Peyer's patch (tissue), 4 donors: Measurements from ENCODE around the gene GSTA1. TPM values are rescaled to one million over a fixed set of nuclear protein-coding genes. Genes with fewer than 3 reads are reported as not detected.
"Not testable (repeated sequence)": the region's sequence is repeated elsewhere in the genome, so short reads cannot be mapped to it uniquely, and the experiment has no call there.

Experiments
- DNase-seq, 3 donors: peaks; one replicate each; pipeline ENCODE4 v3.0.0-alpha.2; 2017 to 2019
- H3K27ac ChIP-seq, 4 donors: fragments of 200-600 bp; sonication (generic); one replicate each; pipeline ENCODE4 v1.5.1; 2016 to 2019
- H3K27me3 ChIP-seq, 2 donors: fragments of 200-600 bp; sonication (generic); one replicate each; pipeline ENCODE4 v1.5.1; 2019
- H3K36me3 ChIP-seq, 3 donors: fragments of 200-600 bp; sonication (generic); one replicate each; pipeline ENCODE4 v1.5.1; 2016 to 2019
- H3K4me1 ChIP-seq, 4 donors: fragments of 200-600 bp; sonication (generic); one replicate each; pipeline ENCODE4 v1.5.1; 2016 to 2019
- H3K4me3 ChIP-seq, 4 donors: fragments of 200-600 bp; sonication (generic); 1 replicate in 3 of 4; 2 replicates in 1 of 4; pipeline ENCODE4 v1.5.1; 2016 to 2019; ENCODE audit warnings: mild to moderate bottlenecking in 1 of 4
- H3K9me3 ChIP-seq, 4 donors: fragments of 200-600 bp; sonication (generic); one replicate each; pipeline ENCODE4 v1.5.1; 2016 to 2019; ENCODE audit warnings: mild to moderate bottlenecking in 1 of 4
- POLR2A ChIP-seq, 2 donors: fragments of 450-650 bp; IDR thresholded peaks; one replicate each; pipeline ENCODE4 v1.5.1; 2017; ENCODE audit warnings: antibody characterized with exemption in 2 of 2, mild to moderate bottlenecking in 2 of 2, moderate library complexity in 2 of 2
- total RNA-seq, 4 donors: library from RNA; depleted of rRNA; stranded (reverse); fragments of >200 nt; gene quantifications; one replicate each; pipeline ENCODE4 v1.1.0, GENCODE V29; 2016
- TF ChIP-seq, protein P1 (sequence below), 6 experiments: fragments of 450-650 bp in 4 of 6; fragments of 200-600 bp in 2 of 6; sonication (generic) in 1 of 6; IDR thresholded peaks; one replicate each; pipeline ENCODE4 v1.5.1; 2017 to 2019; ENCODE audit warnings: antibody characterized with exemption in 6 of 6, mild to moderate bottlenecking in 3 of 6, moderate library complexity in 1 of 6

The GSTA1 gene
- total RNA-seq, 4 donors from 2014 or later, result 222 to 1,400 (median 545) TPM

DNA sequence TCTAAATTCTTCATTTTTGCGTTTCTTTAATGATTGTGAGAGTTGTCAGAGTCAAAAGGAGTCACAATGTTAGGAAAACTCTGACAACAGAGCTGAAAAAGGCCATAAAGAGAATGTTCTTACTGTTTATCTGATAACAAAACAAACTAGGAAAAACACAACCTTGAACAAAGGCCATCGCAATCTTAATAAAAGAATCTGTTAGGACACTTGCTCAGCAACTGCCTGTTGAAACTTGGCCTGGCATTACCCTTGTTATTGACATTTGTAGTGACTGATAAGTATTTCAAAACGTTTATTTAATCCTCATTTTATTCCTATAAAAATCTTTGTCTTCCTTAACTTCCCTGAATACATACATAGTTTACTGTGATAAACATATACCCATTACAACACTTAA, 15.7 kb downstream of the GSTA1 start:
- Histone ChIP-seq H3K4me3 (no peak overlapping the region), H3K4me1 (peaks cover 0 to 6% (median 0%) of the 10 kb centered on the region in 4 donors), H3K36me3 (no peaks in the 10 kb centered on the region), H3K27ac (peak overlapping the region in 2 of 4 donors; percentile 35 to 45), H3K9me3 (no peaks in the 10 kb centered on the region), H3K27me3 (no peaks in the 10 kb centered on the region)
- no peak for TF ChIP-seq POLR2A (IDR thresholded peaks at IDR 0.05)
- TF ChIP-seq, protein P1, sequence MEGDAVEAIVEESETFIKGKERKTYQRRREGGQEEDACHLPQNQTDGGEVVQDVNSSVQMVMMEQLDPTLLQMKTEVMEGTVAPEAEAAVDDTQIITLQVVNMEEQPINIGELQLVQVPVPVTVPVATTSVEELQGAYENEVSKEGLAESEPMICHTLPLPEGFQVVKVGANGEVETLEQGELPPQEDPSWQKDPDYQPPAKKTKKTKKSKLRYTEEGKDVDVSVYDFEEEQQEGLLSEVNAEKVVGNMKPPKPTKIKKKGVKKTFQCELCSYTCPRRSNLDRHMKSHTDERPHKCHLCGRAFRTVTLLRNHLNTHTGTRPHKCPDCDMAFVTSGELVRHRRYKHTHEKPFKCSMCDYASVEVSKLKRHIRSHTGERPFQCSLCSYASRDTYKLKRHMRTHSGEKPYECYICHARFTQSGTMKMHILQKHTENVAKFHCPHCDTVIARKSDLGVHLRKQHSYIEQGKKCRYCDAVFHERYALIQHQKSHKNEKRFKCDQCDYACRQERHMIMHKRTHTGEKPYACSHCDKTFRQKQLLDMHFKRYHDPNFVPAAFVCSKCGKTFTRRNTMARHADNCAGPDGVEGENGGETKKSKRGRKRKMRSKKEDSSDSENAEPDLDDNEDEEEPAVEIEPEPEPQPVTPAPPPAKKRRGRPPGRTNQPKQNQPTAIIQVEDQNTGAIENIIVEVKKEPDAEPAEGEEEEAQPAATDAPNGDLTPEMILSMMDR (IDR thresholded peaks at IDR 0.05), result no peak
- DNase-seq, result no peak

GRCh38 chr6:52786249-52786956, 17.2 kb downstream of the GSTA1 start:
- TF ChIP-seq, protein P1 (IDR thresholded peaks at IDR 0.05), result no peak
- TF ChIP-seq POLR2A (IDR thresholded peaks at IDR 0.05), result no peak
- no peaks in the 10 kb centered on the region for H3K27me3 ChIP-seq
- DNase-seq, result no peak
- H3K4me3 ChIP-seq, result no peak overlapping the region
- H3K27ac ChIP-seq, result peak overlapping the region in 1 of 4 donors; percentile 57
- H3K36me3 ChIP-seq, result no peaks in the 10 kb centered on the region
- H3K4me1 ChIP-seq, result peaks cover 0 to 6% (median 0%) of the 10 kb centered on the region in 4 donors
- H3K9me3 ChIP-seq, result no peaks in the 10 kb centered on the region

GRCh38 chr6:52782696-52783274, 20.8 kb downstream of the GSTA1 start:
- not testable (repeated sequence) for H3K27me3 ChIP-seq, H3K36me3 ChIP-seq, H3K27ac ChIP-seq, H3K4me3 ChIP-seq, H3K4me1 ChIP-seq, H3K9me3 ChIP-seq
- DNase-seq, result peak in 1 of 3 donors; percentile 59

GRCh38 chr6:52782209-52782608, 21.4 kb downstream of the GSTA1 start:
- not testable (repeated sequence) for H3K27ac ChIP-seq, H3K4me3 ChIP-seq, H3K36me3 ChIP-seq, H3K27me3 ChIP-seq, H3K9me3 ChIP-seq, DNase-seq, H3K4me1 ChIP-seq

DNA sequence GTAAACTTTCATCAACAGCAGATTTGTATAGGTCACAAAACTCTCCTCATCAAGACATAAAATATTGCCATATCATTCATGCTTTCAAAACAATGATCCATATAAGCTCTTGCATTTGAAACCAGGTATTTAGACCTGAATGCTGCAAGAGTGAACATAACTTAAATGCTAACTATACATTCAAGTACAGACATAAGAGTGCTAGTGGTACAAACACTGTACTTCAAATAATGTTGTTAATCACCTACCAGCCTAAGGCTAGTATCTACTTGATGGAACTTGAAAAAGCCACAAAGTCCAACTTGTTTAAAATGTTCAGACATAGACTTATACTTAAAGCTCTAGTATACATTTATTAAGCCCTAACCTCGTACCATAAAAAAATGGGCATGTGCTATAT, 24.4 kb downstream of the GSTA1 start:
- Histone ChIP-seq H3K27me3 (no peaks in the 10 kb centered on the region), H3K9me3 (no peaks in the 10 kb centered on the region), H3K4me3 (no peak overlapping the region), H3K27ac (no peak overlapping the region), H3K36me3 (no peaks in the 10 kb centered on the region), H3K4me1 (no peaks in the 10 kb centered on the region)
- TF ChIP-seq, protein P1 (IDR thresholded peaks at IDR 0.05), result no peak
- no peak for TF ChIP-seq POLR2A (IDR thresholded peaks at IDR 0.05)
- DNase-seq, result no peak

GRCh38 chr6:52776711-52777351, 26.8 kb downstream of the GSTA1 start:
- DNase-seq, result not testable (repeated sequence)

DNA sequence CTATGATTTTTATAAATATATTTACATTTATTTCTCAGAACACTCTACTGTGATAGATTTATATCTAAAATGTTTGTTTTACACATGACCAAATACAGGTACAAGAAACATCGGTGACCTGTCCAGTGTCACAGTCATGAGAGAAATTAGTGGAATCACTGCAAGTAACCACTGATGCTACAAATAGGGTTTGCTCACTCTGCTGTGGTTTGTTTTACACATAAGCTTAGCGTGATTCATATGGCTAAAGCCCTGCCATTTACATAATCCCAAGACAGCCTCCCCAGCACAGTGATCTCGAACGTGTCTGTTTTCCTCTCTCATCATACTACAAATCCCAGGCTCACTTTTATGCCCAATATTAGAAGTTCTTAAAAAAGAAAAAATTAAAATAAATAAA, 34.2 kb downstream of the GSTA1 start:
- H3K36me3 ChIP-seq, DNase-seq, H3K27me3 ChIP-seq, H3K27ac ChIP-seq, H3K9me3 ChIP-seq, H3K4me1 ChIP-seq, H3K4me3 ChIP-seq: not testable (repeated sequence)

More at GRCh38 chr6:52776711-52777351, 26.8 kb downstream of the GSTA1 start:
- not testable (repeated sequence) for H3K4me3 ChIP-seq, H3K36me3 ChIP-seq, H3K27ac ChIP-seq, H3K9me3 ChIP-seq, H3K27me3 ChIP-seq, H3K4me1 ChIP-seq

DNA sequence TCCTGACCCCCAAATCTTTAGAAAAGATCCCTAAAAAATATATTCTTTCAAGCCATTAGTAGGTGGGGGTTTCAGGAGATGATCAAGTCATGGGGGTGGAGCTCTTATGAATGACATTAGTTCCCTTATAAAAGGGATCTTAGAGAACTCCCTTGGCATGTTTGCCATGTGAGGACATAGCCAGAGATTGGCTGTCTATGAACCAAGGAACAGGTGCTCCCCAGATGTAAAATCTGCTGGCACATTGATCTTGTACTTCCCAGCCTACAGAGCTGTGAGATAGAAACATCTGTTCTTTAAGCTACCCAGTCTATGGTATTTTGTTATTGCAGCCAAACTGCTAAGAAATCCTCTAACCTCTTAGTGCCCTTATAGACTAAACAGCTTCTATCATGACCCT, 36.0 kb downstream of the GSTA1 start:
- not testable (repeated sequence) for H3K36me3 ChIP-seq, H3K4me3 ChIP-seq, H3K27me3 ChIP-seq, DNase-seq, H3K27ac ChIP-seq, H3K9me3 ChIP-seq, H3K4me1 ChIP-seq
